Fibroblast of the aortic adventitia (primary cell): ENCODE measurements around the gene KCNT1. TPM values are rescaled to one million over a fixed set of nuclear protein-coding genes. Genes with fewer than 3 reads are reported as not detected.

Experiments used
- DNase-seq: peaks from one replicate; pipeline ENCODE4 v3.0.0-alpha.2; 2010; ENCODE audit warnings: low read depth
- H3K4me3 ChIP-seq: 2 replicates; pipeline ENCODE4 v1.5.1; 2011; ENCODE audit warnings: low read depth, mild to moderate bottlenecking, control low read depth, low read length, moderate library complexity
- total RNA-seq: library from RNA; depleted of rRNA; stranded (reverse); fragments of >200 nt; gene quantifications from 2 replicates; pipeline ENCODE4 v1.2.3, GENCODE V29; 2012; ENCODE audit warnings: low replicate concordance
- TF ChIP-seq, protein P1 (sequence below): IDR thresholded peaks from 2 replicates; pipeline ENCODE4 v1.5.1; 2011; ENCODE audit warnings: mild to moderate bottlenecking, low read length, control low read depth, inconsistent platforms; ENCODE audit not compliant: insufficient read depth

Gene KCNT1
- total RNA-seq, 1 donor = not detected

DNA sequence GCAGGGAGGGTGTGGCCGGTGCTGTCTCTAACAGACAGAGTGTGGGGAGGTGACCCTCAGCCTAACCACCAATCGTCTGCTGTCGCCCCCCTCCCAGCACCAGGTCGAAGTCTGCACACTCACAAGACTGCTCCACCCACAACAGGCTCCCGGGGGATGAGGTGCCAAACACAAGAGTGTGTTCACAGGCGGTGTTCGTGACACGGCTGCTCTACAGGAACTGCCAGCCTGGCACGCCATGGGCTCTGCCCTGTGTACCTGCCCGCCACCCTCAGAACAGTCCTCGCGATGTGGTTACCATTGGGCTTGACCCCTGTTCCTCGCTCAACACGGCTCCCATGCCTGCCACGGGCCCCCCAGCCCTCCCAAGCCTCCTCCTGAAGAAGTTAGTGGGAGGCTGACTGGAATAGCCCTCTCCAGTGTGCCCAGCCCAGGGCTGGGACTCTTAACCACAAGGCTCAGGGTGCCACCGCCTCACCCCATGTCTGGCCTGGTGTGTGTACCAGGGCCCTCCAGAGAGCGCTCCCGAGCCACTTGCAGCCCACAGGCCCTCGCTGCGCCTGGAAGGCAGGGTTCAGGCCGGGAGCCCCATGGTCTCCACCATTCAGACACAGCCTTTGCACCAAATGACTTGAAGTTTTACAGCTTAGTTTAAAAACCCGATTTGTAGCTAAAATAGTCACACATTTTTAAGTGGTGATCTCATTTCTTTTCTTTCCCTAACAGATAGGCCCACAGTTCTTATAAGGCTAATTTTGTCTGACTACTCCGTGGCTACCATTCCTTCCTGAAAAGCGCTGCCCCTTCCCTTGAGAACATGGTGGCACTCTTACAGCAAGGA, 102.8 kb downstream of the KCNT1 start:
- DNase-seq = peak; percentile 26

DNA sequence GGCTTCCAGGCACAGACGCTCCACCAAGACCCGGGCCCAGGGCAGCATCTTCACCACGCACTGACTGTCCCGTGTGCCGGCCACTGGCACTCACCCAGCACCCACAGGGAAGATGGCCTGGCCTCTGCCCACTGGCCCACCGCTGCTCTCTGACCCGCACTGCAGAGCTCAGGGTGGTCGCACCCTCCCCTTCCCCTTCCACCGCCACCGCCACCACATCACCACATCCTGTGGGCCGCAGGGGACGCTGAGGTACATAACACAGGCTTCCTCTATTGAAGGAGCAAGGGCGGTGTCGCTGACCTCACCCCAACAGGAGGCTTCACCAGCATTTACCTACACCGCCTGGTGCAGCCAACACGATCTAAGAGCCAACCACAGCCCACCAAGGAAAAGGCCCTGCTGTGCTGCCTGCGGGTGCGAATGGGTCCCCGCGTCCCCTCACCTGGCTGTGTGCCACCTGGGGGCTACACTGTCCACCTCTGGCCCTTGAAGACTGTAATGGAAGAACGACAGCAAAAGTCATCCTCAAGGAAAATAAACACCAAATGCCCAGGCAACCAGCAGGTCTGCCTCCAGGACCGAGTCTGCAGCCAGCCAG, 103.5 kb downstream of the KCNT1 start:
- no peak overlapping the region for H3K4me3 ChIP-seq
- DNase-seq = no peak
- TF ChIP-seq, protein P1, sequence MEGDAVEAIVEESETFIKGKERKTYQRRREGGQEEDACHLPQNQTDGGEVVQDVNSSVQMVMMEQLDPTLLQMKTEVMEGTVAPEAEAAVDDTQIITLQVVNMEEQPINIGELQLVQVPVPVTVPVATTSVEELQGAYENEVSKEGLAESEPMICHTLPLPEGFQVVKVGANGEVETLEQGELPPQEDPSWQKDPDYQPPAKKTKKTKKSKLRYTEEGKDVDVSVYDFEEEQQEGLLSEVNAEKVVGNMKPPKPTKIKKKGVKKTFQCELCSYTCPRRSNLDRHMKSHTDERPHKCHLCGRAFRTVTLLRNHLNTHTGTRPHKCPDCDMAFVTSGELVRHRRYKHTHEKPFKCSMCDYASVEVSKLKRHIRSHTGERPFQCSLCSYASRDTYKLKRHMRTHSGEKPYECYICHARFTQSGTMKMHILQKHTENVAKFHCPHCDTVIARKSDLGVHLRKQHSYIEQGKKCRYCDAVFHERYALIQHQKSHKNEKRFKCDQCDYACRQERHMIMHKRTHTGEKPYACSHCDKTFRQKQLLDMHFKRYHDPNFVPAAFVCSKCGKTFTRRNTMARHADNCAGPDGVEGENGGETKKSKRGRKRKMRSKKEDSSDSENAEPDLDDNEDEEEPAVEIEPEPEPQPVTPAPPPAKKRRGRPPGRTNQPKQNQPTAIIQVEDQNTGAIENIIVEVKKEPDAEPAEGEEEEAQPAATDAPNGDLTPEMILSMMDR = no peak

More for the DNA sequence above, 102.8 kb downstream of the KCNT1 start:
- H3K4me3 ChIP-seq = no peak overlapping the region
- TF ChIP-seq, protein P1 = no peak

DNA sequence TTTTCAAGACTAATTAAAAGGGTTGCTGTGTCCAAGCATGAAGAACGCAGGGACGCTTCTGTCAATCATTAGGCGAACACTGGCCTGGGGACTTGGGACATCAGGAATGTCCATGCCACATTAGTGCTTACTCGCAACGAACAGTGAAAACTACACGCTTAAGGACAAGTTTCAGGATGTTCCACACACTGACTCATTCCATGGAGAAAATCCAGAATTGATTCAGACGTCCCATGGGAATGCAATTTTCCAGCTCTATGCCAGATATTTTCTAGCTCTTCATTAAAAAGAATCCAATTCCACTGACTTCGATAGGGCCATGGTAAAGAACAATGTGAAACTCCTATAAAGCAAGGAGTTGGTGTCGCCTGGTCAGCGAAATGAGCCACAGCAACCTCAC, 107.2 kb downstream of the KCNT1 start:
- TF ChIP-seq, protein P1 = no peak
- peak; percentile 87 for DNase-seq
- H3K4me3 ChIP-seq = no peak overlapping the region

DNA sequence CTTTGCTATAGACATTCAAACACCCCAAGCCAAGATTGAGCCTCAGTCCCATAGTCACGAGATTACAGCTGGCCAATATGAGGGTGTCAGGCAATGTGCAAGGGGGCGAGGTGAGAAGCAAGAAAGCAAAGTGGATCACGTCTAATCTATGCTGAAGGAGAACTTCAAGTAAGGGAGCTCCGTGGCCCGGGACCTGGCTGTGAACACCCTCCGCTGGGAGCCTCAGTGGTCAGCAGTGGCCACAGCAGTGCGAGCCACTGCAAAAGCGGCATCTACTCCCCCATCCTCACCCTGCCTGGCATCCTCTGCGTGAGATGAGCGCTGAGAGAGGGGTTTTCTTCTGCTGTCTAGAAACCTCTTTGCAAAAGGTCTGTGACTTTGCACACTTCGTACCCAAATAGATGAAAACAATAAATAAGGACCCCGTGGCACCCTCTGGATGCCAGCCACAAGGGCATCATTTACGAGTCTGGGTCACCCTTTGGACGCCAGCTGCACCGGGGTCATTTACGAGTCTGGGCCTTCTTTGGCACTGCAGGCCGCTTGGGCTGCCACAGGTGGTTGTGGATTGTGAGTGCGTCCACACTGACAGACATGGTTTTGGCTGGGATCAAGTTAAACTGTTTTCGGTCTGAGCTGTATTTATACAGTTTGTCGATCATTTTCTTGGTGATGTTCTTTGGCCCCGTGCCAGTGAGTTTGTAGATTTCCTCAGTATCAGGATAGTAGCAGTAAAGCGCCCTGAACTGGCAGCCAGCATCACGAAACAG, 109.0 kb downstream of the KCNT1 start:
- no peak overlapping the region for H3K4me3 ChIP-seq
- DNase-seq = no peak
- TF ChIP-seq, protein P1 = no peak

DNA sequence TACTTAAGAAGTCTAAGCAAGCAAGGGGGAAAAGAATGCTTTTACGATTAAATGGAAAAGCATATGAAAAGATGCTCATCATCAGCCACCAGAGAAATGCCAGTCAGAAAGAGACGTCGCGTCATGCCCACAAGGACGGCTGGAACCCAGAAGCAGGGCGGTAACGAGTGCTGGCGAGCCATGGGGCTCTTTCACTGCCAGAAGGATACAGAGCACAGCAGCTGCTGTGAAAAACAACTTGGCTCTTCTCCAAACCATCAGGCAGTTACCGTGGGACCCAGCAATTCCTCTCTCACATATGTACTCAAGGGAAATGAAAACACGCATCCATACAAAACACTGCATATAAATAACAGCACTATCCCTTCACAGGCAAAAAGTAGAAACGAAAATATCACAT, 109.8 kb downstream of the KCNT1 start:
- TF ChIP-seq, protein P1 = no peak
- H3K4me3 ChIP-seq = no peak overlapping the region
- DNase-seq = no peak

DNA sequence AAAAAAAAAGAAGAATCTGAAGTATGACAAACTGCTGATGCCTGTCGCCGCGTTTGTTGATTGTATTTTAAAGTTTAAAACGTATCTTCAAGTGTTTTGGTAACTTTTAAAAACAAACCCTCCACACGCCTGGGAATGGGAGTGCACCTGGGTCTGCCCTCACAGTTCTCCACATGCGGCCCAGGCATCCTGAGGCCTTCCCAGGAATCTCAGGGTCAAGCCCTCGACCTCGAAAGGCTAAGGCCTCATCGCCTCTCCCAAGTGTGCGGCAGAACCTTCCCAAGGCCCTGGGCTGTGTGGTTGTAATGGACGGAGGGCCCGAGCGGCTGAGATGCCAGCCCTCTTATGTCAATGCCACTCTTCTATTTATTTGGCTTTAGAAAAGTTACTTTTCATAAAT, 111.0 kb downstream of the KCNT1 start:
- no peak for DNase-seq
- TF ChIP-seq, protein P1 = no peak
- no peak overlapping the region for H3K4me3 ChIP-seq
